Spinal cord (tissue), 10 donors: ENCODE results near the gene RHNO1. TPM values are rescaled to one million over a fixed set of nuclear protein-coding genes. Genes with fewer than 3 reads are reported as not detected.
A peak's percentile ranks its signal among the peaks of the same experiment; 100 is the strongest.

Experiments
- DNase-seq, 6 donors: peaks; one replicate each; pipeline versions ENCODE4 v3.0.0 to v3.0.0-alpha.2; 2013 to 2015; ENCODE audit warnings: low spot score in 6 of 6, low read depth in 4 of 6
- H3K27ac ChIP-seq: one replicate; pipeline ENCODE4 v1.5.1; 2013; ENCODE audit warnings: low read depth, low read length, control low read depth
- H3K27me3 ChIP-seq: one replicate; pipeline ENCODE4 v1.6.1; 2013; ENCODE audit warnings: low read length; ENCODE audit not compliant: control insufficient read depth, insufficient read depth
- H3K36me3 ChIP-seq: one replicate; pipeline ENCODE4 v1.6.1; 2013; ENCODE audit warnings: low read length; ENCODE audit not compliant: control insufficient read depth, insufficient read depth
- H3K4me1 ChIP-seq: one replicate; pipeline ENCODE4 v1.6.1; 2013; ENCODE audit warnings: low read length; ENCODE audit not compliant: control insufficient read depth, insufficient read depth
- H3K4me3 ChIP-seq: one replicate; pipeline ENCODE4 v1.5.1; 2013; ENCODE audit warnings: low read depth, low read length, control low read depth
- H3K9me3 ChIP-seq: one replicate; pipeline ENCODE4 v1.6.1; 2013; ENCODE audit warnings: low read length; ENCODE audit not compliant: control insufficient read depth, insufficient read depth
- WGBS: methylation state at CpG from one replicate; pipeline ENCODE4 v1.1.5; 2013; ENCODE audit warnings: missing lambda C conversion rate; ENCODE audit not compliant: insufficient coverage; 5-methylcytosine and 5-hydroxymethylcytosine counted together
- long read RNA-seq, 4 donors: transcript quantifications; one replicate each; lab custom pipeline, GENCODE V29; 2026
- polyA plus RNA-seq, 2 donors: library from polyadenylated mRNA; unstranded; fragments of 120-200 nt; gene quantifications; one replicate each; pipeline ENCODE4 v1.2.1, GENCODE V29; 2013; ENCODE audit not compliant: insufficient read length in 2 of 2
- total RNA-seq, 2 donors: library from RNA; depleted of rRNA in 1 of 2; stranded (reverse); fragments of 120-200 nt in 1 of 2; fragments of >200 nt in 1 of 2; gene quantifications; one replicate each; pipeline versions ENCODE4 v1.2.3 to v1.2.4, GENCODE V29; 2013 to 2014
- donor health status: healthy.

RHNO1 gene
- total RNA-seq (10 to 100 TPM; 31.2 to 33.2 TPM), polyA plus RNA-seq (10 to 100 TPM; 55.9 to 59.9 TPM)
- long read RNA-seq, donor 1, transcript RHNO1-210 (1 exons, 1,008 nt) = major isoform, 13 of 26 reads
- long read RNA-seq, donor 1, transcript RHNO1-203 (2 exons, 1,605 nt) = minor isoform, 5 of 26 reads
- long read RNA-seq, donor 1, transcript RHNO1-204 (3 exons, 1,870 nt) = minor isoform, 8 of 26 reads
- long read RNA-seq, donor 1, partial matches to known transcripts = 0 of 26 reads
- long read RNA-seq, donor 1, other reads (novel, unspliced or antisense) = 0 of 26 reads
- long read RNA-seq, donor 2, transcript RHNO1-204 (3 exons, 1,870 nt) = major isoform, 9 of 16 reads
- long read RNA-seq, donor 2, partial matches to known transcripts = 0 of 16 reads
- long read RNA-seq, donor 2, other reads (novel, unspliced or antisense) = 0 of 16 reads
- long read RNA-seq, donor 3, transcript RHNO1-204 (3 exons, 1,870 nt) = major isoform, 8 of 17 reads
- long read RNA-seq, donor 3, partial matches to known transcripts = 5 of 17 reads
- long read RNA-seq, donor 3, other reads (novel, unspliced or antisense) = 0 of 17 reads
- long read RNA-seq, donor 4, transcript RHNO1-204 (3 exons, 1,870 nt) = major isoform, 17 of 37 reads
- long read RNA-seq, donor 4, transcript RHNO1-210 (1 exons, 1,008 nt) = minor isoform, 16 of 37 reads
- long read RNA-seq, donor 4, partial matches to known transcripts = 0 of 37 reads
- long read RNA-seq, donor 4, other reads (novel, unspliced or antisense) = 0 of 37 reads

GRCh38 chr12:2877047-2877952 is at the start of gene RHNO1, which contains the start of gene FOXM1:
Gene RHNO1 (plus strand): TSS chr12:2877223. CDS start chr12:2885367, 8,144 bp downstream.
Gene FOXM1 (minus strand): TSS chr12:2877174. CDS start chr12:2874478, 2,696 bp downstream.
- Histone ChIP-seq H3K4me1 (peaks cover 20% of the 10 kb centered on the region), H3K27me3 (no peaks in the 10 kb centered on the region)
- WGBS = 0% methylated on average over 67 of the region's 70 CpGs

GRCh38 chr12:2829275-2829674 is 47.7 kb upstream of the RHNO1 start:
- DNase-seq = no peak
- Histone ChIP-seq H3K4me1 (peaks cover 15% of the 10 kb centered on the region), H3K27me3 (no peaks in the 10 kb centered on the region), H3K4me3 (no peak overlapping the region), H3K27ac (no peak overlapping the region), H3K9me3 (no peaks in the 10 kb centered on the region), H3K36me3 (peaks cover 55% of the 10 kb centered on the region)
- WGBS = 96% methylated on average over 3 of the region's 6 CpGs

More at GRCh38 chr12:2877047-2877952, at the start of gene RHNO1, which contains the start of gene FOXM1:
- peak; percentile 79 to 97 (median 86) for DNase-seq
- Histone ChIP-seq H3K4me3 (peak within 1 kb of the TSS; percentile 83), H3K27ac (peak within 1 kb of the TSS; percentile 95), H3K9me3 (no peaks in the 10 kb centered on the region), H3K36me3 (peaks cover 9% of the 10 kb centered on the region)

- H3K27ac ChIP-seq = no peak overlapping the region
- H3K4me1 ChIP-seq = peaks cover 27% of the 10 kb centered on the region
- no peaks in the 10 kb centered on the region for H3K27me3 ChIP-seq
- peaks cover 25% of the 10 kb centered on the region for H3K36me3 ChIP-seq
- no peak for DNase-seq
- no peak overlapping the region for H3K4me3 ChIP-seq
- no peaks in the 10 kb centered on the region for H3K9me3 ChIP-seq
- WGBS = 81% methylated on average over 5 of the region's 6 CpGs
These were observed 44.4 kb upstream of the RHNO1 start for GRCh38 chr12:2832550-2833127.

GRCh38 chr12:2833327-2833726 is 43.7 kb upstream of the RHNO1 start:
- no peak overlapping the region for H3K27ac ChIP-seq
- no peak overlapping the region for H3K4me3 ChIP-seq
- no peak for DNase-seq

GRCh38 chr12:2833810-2834209 is 43.2 kb upstream of the RHNO1 start:
- Histone ChIP-seq H3K36me3 (peaks cover 16% of the 10 kb centered on the region), H3K9me3 (no peaks in the 10 kb centered on the region), H3K4me3 (no peak overlapping the region), H3K4me1 (peaks cover 27% of the 10 kb centered on the region), H3K27ac (peak overlapping the region; percentile 80), H3K27me3 (no peaks in the 10 kb centered on the region)
- whole genome bisulfite sequencing = 74% methylated on average over 3 of the region's 9 CpGs
- DNase-seq = no peak

More at GRCh38 chr12:2833327-2833726, 43.7 kb upstream of the RHNO1 start:
- Histone ChIP-seq H3K4me1 (peaks cover 27% of the 10 kb centered on the region), H3K36me3 (peaks cover 19% of the 10 kb centered on the region), H3K9me3 (no peaks in the 10 kb centered on the region), H3K27me3 (no peaks in the 10 kb centered on the region)
- 60% methylated on average over 3 of the region's 5 CpGs for WGBS

- peak within 1 kb of the TSS; percentile 17 for H3K4me3 ChIP-seq
- DNase-seq = peak in 5 of 6 donors; percentile 46 to 91 (median 64)
- peak within 1 kb of the TSS; percentile 80 for H3K27ac ChIP-seq
These were observed 42.2 kb upstream of the RHNO1 start, which contains the start of gene NRIP2 for GRCh38 chr12:2834581-2835491. Gene NRIP2 (minus strand): TSS chr12:2835035. CDS start chr12:2834983, 52 bp downstream.

GRCh38 chr12:2835691-2836403 is 41.2 kb upstream of the RHNO1 start:
- Histone ChIP-seq H3K36me3 (peaks cover 3% of the 10 kb centered on the region), H3K4me3 (no peak overlapping the region), H3K27ac (no peak overlapping the region), H3K9me3 (no peaks in the 10 kb centered on the region), H3K27me3 (no peaks in the 10 kb centered on the region), H3K4me1 (peaks cover 28% of the 10 kb centered on the region)
- 70% methylated on average over 2 of the region's 4 CpGs for WGBS
- DNase-seq = peak in 2 of 6 donors; percentile 49 to 56

More at GRCh38 chr12:2834581-2835491, 42.2 kb upstream of the RHNO1 start, which contains the start of gene NRIP2:
- Histone ChIP-seq H3K36me3 (peaks cover 9% of the 10 kb centered on the region), H3K4me1 (peaks cover 27% of the 10 kb centered on the region), H3K27me3 (no peaks in the 10 kb centered on the region), H3K9me3 (no peaks in the 10 kb centered on the region)
- 14% methylated on average over 30 of the region's 32 CpGs for WGBS

GRCh38 chr12:2836574-2836973 is 40.4 kb upstream of the RHNO1 start:
- 82% methylated on average over 7 of the region's 8 CpGs for WGBS
- no peaks in the 10 kb centered on the region for H3K27me3 ChIP-seq
- DNase-seq = no peak
- peaks cover 32% of the 10 kb centered on the region for H3K4me1 ChIP-seq
- no peaks in the 10 kb centered on the region for H3K9me3 ChIP-seq
- H3K27ac ChIP-seq = no peak overlapping the region
- H3K4me3 ChIP-seq = no peak overlapping the region
- H3K36me3 ChIP-seq = peaks cover 1% of the 10 kb centered on the region
